MM.1S (cell line): ENCODE results near the gene CD52.

ENCODE experiments used
- DNase-seq: peaks from one replicate; pipeline ENCODE4 v3.0.0-alpha.2; 2015
- H2AFZ ChIP-seq: fragments of 300-600 bp; sonication (generic); 2 replicates; pipeline ENCODE4 v1.6.0; 2016; ENCODE audit warnings: antibody characterized with exemption, low read length
- H3F3A ChIP-seq: fragments of 300-600 bp; sonication (generic); 2 replicates; pipeline ENCODE4 v1.6.1; 2016; ENCODE audit warnings: mild to moderate bottlenecking, antibody characterized with exemption, low read length, moderate library complexity, mixed read lengths; ENCODE audit not compliant: insufficient read depth
- H3K27ac ChIP-seq: fragments of 300-600 bp; sonication (generic); 2 replicates; pipeline ENCODE4 v1.5.1; 2016; ENCODE audit warnings: mild to moderate bottlenecking, low read length
- H3K27me3 ChIP-seq: fragments of 300-600 bp; sonication (generic); replicated peaks from 2 replicates; pipeline ENCODE4 v1.6.0; 2016; ENCODE audit warnings: low read length; ENCODE audit not compliant: insufficient read depth
- H3K36me3 ChIP-seq: fragments of 300-600 bp; sonication (generic); replicated peaks from 2 replicates; pipeline ENCODE4 v1.6.1; 2016; ENCODE audit warnings: mild to moderate bottlenecking, low read length, mixed read lengths; ENCODE audit not compliant: insufficient read depth
- H3K4me1 ChIP-seq: fragments of 300-600 bp; sonication (generic); 2 replicates; pipeline ENCODE4 v1.6.1; 2016; ENCODE audit warnings: low read length, mixed read lengths
- H3K4me2 ChIP-seq: fragments of 300-600 bp; sonication (generic); 2 replicates; pipeline ENCODE4 v1.6.0; 2016; ENCODE audit warnings: low read depth, low read length
- H3K4me3 ChIP-seq: fragments of 300-600 bp; sonication (generic); 2 replicates; pipeline ENCODE4 v1.5.1; 2016; ENCODE audit warnings: low read length, mixed read lengths
- H3K79me2 ChIP-seq: fragments of 300-600 bp; sonication (generic); 2 replicates; pipeline ENCODE4 v1.6.1; 2016; ENCODE audit warnings: mixed run types, low read length, mixed read lengths
- H3K9ac ChIP-seq: fragments of 300-600 bp; sonication (generic); 2 replicates; pipeline ENCODE4 v1.6.1; 2016; ENCODE audit warnings: low read length, mixed read lengths
- H3K9me2 ChIP-seq: fragments of 300-600 bp; sonication (generic); replicated peaks from 2 replicates; pipeline ENCODE4 v1.6.1; 2016; ENCODE audit warnings: mild to moderate bottlenecking, low read length, mixed read lengths; ENCODE audit not compliant: insufficient read depth
- H3K9me3 ChIP-seq: fragments of 300-600 bp; sonication (generic); replicated peaks from 2 replicates; pipeline ENCODE4 v1.6.1; 2016; ENCODE audit warnings: mild to moderate bottlenecking, low read length, mixed read lengths; ENCODE audit not compliant: insufficient read depth
- H4K20me1 ChIP-seq: fragments of 300-600 bp; sonication (generic); 2 replicates; pipeline ENCODE4 v1.6.1; 2016; ENCODE audit warnings: mild to moderate bottlenecking, low read length, moderate library complexity, mixed read lengths; ENCODE audit not compliant: insufficient read depth
- CTCF ChIP-seq: fragments of 300-600 bp; sonication (generic); IDR thresholded peaks from 2 replicates; pipeline ENCODE4 v1.5.1; 2016; ENCODE audit warnings: antibody characterized with exemption, low read length, mixed read lengths
- EZH2 ChIP-seq: fragments of 300-600 bp; sonication (generic); optimal IDR thresholded peaks from 2 replicates; pipeline ENCODE3; 2017; ENCODE audit warnings: low read depth, mild to moderate bottlenecking, antibody characterized with exemption, low read length, mixed read lengths
- EZH2phosphoT487 ChIP-seq: fragments of 300-600 bp; sonication (generic); IDR thresholded peaks from 2 replicates; pipeline ENCODE4 v1.6.1; 2018; ENCODE audit warnings: antibody characterized with exemption, low read length

The CD52 gene

GRCh38 chr1:26359981-26360806 lies 42.4 kb downstream of the CD52 start:
- no peak for DNase-seq
- no peak overlapping the region for H3K9ac ChIP-seq
- no peak overlapping the region; the same call in 1 of the 2 replicates for H3K4me2 ChIP-seq
- H3K36me3 ChIP-seq: no peaks in the 10 kb centered on the region
- no peaks in the 10 kb centered on the region for H3K9me3 ChIP-seq
- no peaks in the 10 kb centered on the region for H3K79me2 ChIP-seq
- no peaks in the 10 kb centered on the region for H3F3A ChIP-seq
- no peak overlapping the region for H2AFZ ChIP-seq
- no peaks in the 10 kb centered on the region for H3K9me2 ChIP-seq
- H3K4me3 ChIP-seq: no peak overlapping the region
- H3K27ac ChIP-seq: no peak overlapping the region
- no peaks in the 10 kb centered on the region for H3K4me1 ChIP-seq
- peaks cover 31% of the 10 kb centered on the region for H3K27me3 ChIP-seq
- H4K20me1 ChIP-seq: no peaks in the 10 kb centered on the region
- TF ChIP-seq EZH2: no peak
- no peak for TF ChIP-seq CTCF
- no peak for TF ChIP-seq EZH2phosphoT487

GRCh38 chr1:26360807-26361604 lies 43.2 kb downstream of the CD52 start:
- Histone ChIP-seq H3K4me2 (no peak overlapping the region), H3K9ac (no peak overlapping the region), H2AFZ (no peak overlapping the region), H3F3A (no peaks in the 10 kb centered on the region), H3K36me3 (no peaks in the 10 kb centered on the region), H3K27me3 (peaks cover 35% of the 10 kb centered on the region), H4K20me1 (no peaks in the 10 kb centered on the region), H3K4me3 (no peak overlapping the region), H3K9me2 (no peaks in the 10 kb centered on the region), H3K4me1 (no peaks in the 10 kb centered on the region), H3K79me2 (no peaks in the 10 kb centered on the region), H3K9me3 (no peaks in the 10 kb centered on the region), H3K27ac (no peak overlapping the region)
- no peak for TF ChIP-seq CTCF
- TF ChIP-seq EZH2phosphoT487: no peak
- no peak for TF ChIP-seq EZH2
- no peak for DNase-seq

GRCh38 chr1:26361605-26362122 lies 43.9 kb downstream of the CD52 start:
- Histone ChIP-seq H3K4me1 (no peaks in the 10 kb centered on the region), H3K27ac (no peak overlapping the region), H3K9ac (no peak overlapping the region), H3K79me2 (no peaks in the 10 kb centered on the region), H2AFZ (no peak overlapping the region), H4K20me1 (no peaks in the 10 kb centered on the region), H3K4me3 (no peak overlapping the region), H3F3A (no peaks in the 10 kb centered on the region), H3K27me3 (peaks cover 38% of the 10 kb centered on the region), H3K4me2 (no peak overlapping the region), H3K36me3 (no peaks in the 10 kb centered on the region), H3K9me2 (no peaks in the 10 kb centered on the region), H3K9me3 (no peaks in the 10 kb centered on the region)
- no peak for DNase-seq
- TF ChIP-seq EZH2 (no peak), CTCF (no peak), EZH2phosphoT487 (no peak)
